Neural cell (in vitro differentiated cells): ENCODE measurements around the gene GLRX2. TPM values are rescaled to one million over a fixed set of nuclear protein-coding genes. Genes with fewer than 3 reads are reported as not detected.

Experiments used
- H2AFZ ChIP-seq: fragments of 200-600, 300-800 bp; sonication (generic), shearing (Covaris generic); 2 replicates; pipeline ENCODE4 v1.6.0; 2014; ENCODE audit warnings: low read depth, mild to moderate bottlenecking, antibody characterized with exemption, low read length, moderate library complexity
- H3F3A ChIP-seq: fragments of 200-600 bp; shearing (Covaris generic); 2 replicates; pipeline ENCODE4 v1.6.1; 2016; ENCODE audit warnings: mild to moderate bottlenecking, moderate library complexity, mixed read lengths, antibody characterized with exemption, low read length; ENCODE audit not compliant: insufficient read depth, poor library complexity, severe bottlenecking
- H3K27ac ChIP-seq: fragments of 200-600, 300-800 bp; sonication (generic), shearing (Covaris generic); 2 replicates; pipeline ENCODE4 v1.5.1; 2014; ENCODE audit warnings: mild to moderate bottlenecking, low read length, moderate library complexity
- H3K27me3 ChIP-seq: fragments of 300-800, 200-600 bp; sonication (generic), shearing (Covaris generic); 2 replicates; pipeline ENCODE4 v1.6.0; 2014; ENCODE audit warnings: mild to moderate bottlenecking, low read depth, low read length, moderate library complexity; ENCODE audit not compliant: insufficient read depth
- H3K36me3 ChIP-seq: fragments of 300-800, 200-600 bp; sonication (generic), shearing (Covaris generic); 2 replicates; pipeline ENCODE4 v1.5.1; 2014; ENCODE audit warnings: mild to moderate bottlenecking, antibody characterized with exemption, low read length, moderate library complexity; ENCODE audit not compliant: insufficient read depth
- H3K4me2 ChIP-seq: fragments of 300-800, 200-600 bp; sonication (generic), shearing (Covaris generic); 2 replicates; pipeline ENCODE4 v1.6.0; 2014; ENCODE audit warnings: mild to moderate bottlenecking, low read length
- H3K4me3 ChIP-seq: fragments of 300-800, 200-600 bp; sonication (generic), shearing (Covaris generic); 2 replicates; pipeline ENCODE4 v1.5.1; 2014; ENCODE audit warnings: mild to moderate bottlenecking, low read length, moderate library complexity
- H3K79me2 ChIP-seq: fragments of 200-600 bp; shearing (Covaris generic); replicated peaks from 2 replicates; pipeline ENCODE4 v1.6.0; 2014; ENCODE audit warnings: mild to moderate bottlenecking, low read length, moderate library complexity; ENCODE audit not compliant: insufficient read depth
- H3K9ac ChIP-seq: fragments of 300-800, 200-600 bp; sonication (generic), shearing (Covaris generic); 2 replicates; pipeline ENCODE4 v1.6.1; 2016; ENCODE audit warnings: mild to moderate bottlenecking, low read length, mixed read lengths
- H3K9me2 ChIP-seq: fragments of 200-600 bp; shearing (Covaris generic); 2 replicates; pipeline ENCODE4 v1.6.1; 2016; ENCODE audit warnings: mild to moderate bottlenecking, low read length, mixed read lengths; ENCODE audit not compliant: insufficient read depth
- H3K9me3 ChIP-seq: fragments of 200-600, 300-800 bp; sonication (generic), shearing (Covaris generic); 2 replicates; pipeline ENCODE4 v1.6.1; 2016; ENCODE audit warnings: mild to moderate bottlenecking, mixed run types, low read length, moderate library complexity, mixed read lengths
- H4K20me1 ChIP-seq: fragments of 200-600 bp; shearing (Covaris generic); 2 replicates; pipeline ENCODE4 v1.6.1; 2016; ENCODE audit warnings: mild to moderate bottlenecking, mixed run types; ENCODE audit not compliant: insufficient read depth
- CTCF ChIP-seq: fragments of 450-650 bp; IDR thresholded peaks from 2 replicates; pipeline ENCODE4 v1.5.1; 2014; ENCODE audit warnings: antibody characterized with exemption, mild to moderate bottlenecking, moderate library complexity; ENCODE audit not compliant: poor library complexity, severe bottlenecking
- EP300 ChIP-seq: fragments of 450-650 bp; conservative IDR thresholded peaks from 2 replicates; pipeline ENCODE4 v1.6.1; 2014; ENCODE audit warnings: antibody characterized with exemption, mild to moderate bottlenecking, moderate library complexity; ENCODE audit not compliant: poor library complexity, severe bottlenecking
- EZH2 ChIP-seq: fragments of 200-600, 300-800 bp; shearing (Covaris generic), sonication (generic); IDR thresholded peaks from 2 replicates; pipeline ENCODE4 v1.6.1; 2014; ENCODE audit warnings: antibody characterized with exemption, low read length, borderline replicate concordance, mild to moderate bottlenecking; ENCODE audit not compliant: insufficient read depth, poor library complexity, severe bottlenecking
- MXI1 ChIP-seq: fragments of 450-650 bp; conservative IDR thresholded peaks from 2 replicates; pipeline ENCODE4 v1.6.1; 2014; ENCODE audit warnings: antibody characterized with exemption, mild to moderate bottlenecking; ENCODE audit not compliant: poor library complexity, severe bottlenecking
- POLR2AphosphoS5 ChIP-seq: IDR thresholded peaks from 2 replicates; pipeline ENCODE4 v1.6.1; 2012
- RAD21 ChIP-seq: fragments of 450-650 bp; conservative IDR thresholded peaks from 2 replicates; pipeline ENCODE4 v1.6.1; 2014; ENCODE audit warnings: antibody characterized with exemption, mild to moderate bottlenecking, moderate library complexity
- REST ChIP-seq: IDR thresholded peaks from 2 replicates; pipeline ENCODE4 v1.6.1; 2012; ENCODE audit warnings: borderline replicate concordance
- SMC3 ChIP-seq: fragments of 450-650 bp; conservative IDR thresholded peaks from 2 replicates; pipeline ENCODE4 v1.6.1; 2014; ENCODE audit warnings: antibody characterized with exemption, mild to moderate bottlenecking, moderate library complexity; ENCODE audit not compliant: poor library complexity
- TAF1 ChIP-seq: IDR thresholded peaks from 2 replicates; pipeline ENCODE4 v1.6.1; 2012; ENCODE audit warnings: low read depth
- polyA minus RNA-seq: library from RNA; depleted of rRNA, polyadenylated mRNA; stranded (reverse); fragments of >200 nt; gene quantifications from 2 replicates; pipeline ENCODE4 v1.2.3, GENCODE V29; 2014
- polyA plus RNA-seq: library from polyadenylated mRNA; depleted of rRNA; stranded (reverse); fragments of >200 nt; gene quantifications from 2 replicates; pipeline ENCODE4 v1.2.3, GENCODE V29; 2014

The GLRX2 gene
- polyA plus RNA-seq: 4.8 and 6.6 TPM in 2 replicates
- polyA minus RNA-seq: 3.5 and 3.9 TPM in 2 replicates

GRCh38 chr1:193104907-193105820, at the start of gene GLRX2:
GLRX2 (minus strand) TSS chr1:193105414; CDS start chr1:193105382, 32 bp downstream.
- Histone ChIP-seq H3K9me2 (no peaks in the 10 kb centered on the region), H4K20me1 (no peaks in the 10 kb centered on the region), H3K36me3 (no peaks in the 10 kb centered on the region), H3K4me2 (peak within 1 kb of the TSS; percentile 92), H3K9ac (peak within 1 kb of the TSS; percentile 58), H3K27me3 (peaks cover 4% of the 10 kb centered on the region), H2AFZ (peak within 1 kb of the TSS; percentile 38), H3K27ac (no peak within 1 kb of the TSS), H3K4me3 (peak within 1 kb of the TSS; percentile 87), H3K9me3 (no peaks in the 10 kb centered on the region), H3F3A (peaks cover 5% of the 10 kb centered on the region), H3K79me2 (no peaks in the 10 kb centered on the region)
- TF ChIP-seq RAD21: peak; percentile 9
- TF ChIP-seq TAF1: no peak
- TF ChIP-seq SMC3: no peak
- peak; percentile 59 for TF ChIP-seq MXI1
- no peak for TF ChIP-seq POLR2AphosphoS5
- no peak for TF ChIP-seq EP300
- peak; percentile 8 for TF ChIP-seq REST
- TF ChIP-seq CTCF: peak; percentile 21
- no peak for TF ChIP-seq EZH2

- Histone ChIP-seq H3K27me3 (no peaks in the 10 kb centered on the region), H3K9me2 (no peaks in the 10 kb centered on the region), H3K27ac (no peak overlapping the region), H3K36me3 (peaks cover under 1% of the 10 kb centered on the region), H3K9me3 (no peaks in the 10 kb centered on the region), H3K4me2 (no peak overlapping the region), H4K20me1 (no peaks in the 10 kb centered on the region), H3K9ac (no peak overlapping the region), H3K79me2 (no peaks in the 10 kb centered on the region), H3F3A (no peaks in the 10 kb centered on the region), H2AFZ (no peak overlapping the region), H3K4me3 (no peak overlapping the region)
- TF ChIP-seq SMC3: no peak
- no peak for TF ChIP-seq TAF1
- no peak for TF ChIP-seq REST
- no peak for TF ChIP-seq CTCF
These were observed 39.8 kb upstream of the GLRX2 start for GRCh38 chr1:193144999-193145398.
